Mesendoderm (in vitro differentiated cells): ENCODE results near the gene SUN1.
"Not testable (repeated sequence)": the region's sequence is repeated elsewhere in the genome, so short reads cannot be mapped to it uniquely, and the experiment has no call there.

Experiments used
- DNase-seq: peaks from one replicate; pipeline ENCODE4 v3.0.0; 2013
- H2AK5ac ChIP-seq: 2 replicates; pipeline ENCODE4 v1.6.1; 2013; ENCODE audit warnings: low read length, inconsistent platforms
- H2BK120ac ChIP-seq: 2 replicates; pipeline ENCODE4 v1.6.1; 2013; ENCODE audit warnings: low read depth, mild to moderate bottlenecking, low read length, moderate library complexity, mixed read lengths
- H2BK15ac ChIP-seq: replicated peaks from 2 replicates; pipeline ENCODE4 v1.6.1; 2013; ENCODE audit warnings: low read depth, mild to moderate bottlenecking, moderate library complexity
- H2BK5ac ChIP-seq: 2 replicates; pipeline ENCODE4 v1.6.1; 2013; ENCODE audit warnings: low read length, inconsistent platforms
- H3K18ac ChIP-seq: 2 replicates; pipeline ENCODE4 v1.6.1; 2013; ENCODE audit warnings: mild to moderate bottlenecking, low read length, mixed read lengths
- H3K23ac ChIP-seq: one replicate; pipeline ENCODE4 v1.6.1; 2013; ENCODE audit warnings: low read length
- H3K27ac ChIP-seq: 2 replicates; pipeline ENCODE4 v1.5.1; 2013; ENCODE audit warnings: low read depth, mild to moderate bottlenecking, inconsistent platforms, low read length, moderate library complexity
- H3K27me3 ChIP-seq: 2 replicates; pipeline ENCODE4 v1.6.1; 2013; ENCODE audit warnings: low read length, control low read depth, mild to moderate bottlenecking, inconsistent platforms; ENCODE audit not compliant: insufficient read depth, poor library complexity
- H3K36me3 ChIP-seq: 2 replicates; pipeline ENCODE4 v1.6.1; 2013; ENCODE audit warnings: low read length, inconsistent platforms; ENCODE audit not compliant: control insufficient read depth, insufficient read depth
- H3K4ac ChIP-seq: one replicate; pipeline ENCODE4 v1.6.1; 2013; ENCODE audit warnings: low read depth, mild to moderate bottlenecking, low read length, moderate library complexity
- H3K4me1 ChIP-seq: 2 replicates; pipeline ENCODE4 v1.6.1; 2013; ENCODE audit warnings: low read depth, low read length, inconsistent platforms; ENCODE audit not compliant: control insufficient read depth
- H3K4me2 ChIP-seq: 2 replicates; pipeline ENCODE4 v1.6.1; 2013; ENCODE audit warnings: low read length
- H3K4me3 ChIP-seq: 2 replicates; pipeline ENCODE4 v1.5.1; 2013; ENCODE audit warnings: mild to moderate bottlenecking, low read length
- H3K56ac ChIP-seq: one replicate; pipeline ENCODE4 v1.6.1; 2013; ENCODE audit warnings: low read length
- H3K79me1 ChIP-seq: 2 replicates; pipeline ENCODE4 v1.6.1; 2013; ENCODE audit warnings: low read length, inconsistent platforms
- H3K79me2 ChIP-seq: 2 replicates; pipeline ENCODE4 v1.6.1; 2013; ENCODE audit warnings: mild to moderate bottlenecking, low read length; ENCODE audit not compliant: control insufficient read depth, insufficient read depth
- H3K9ac ChIP-seq: 2 replicates; pipeline ENCODE4 v1.6.1; 2013; ENCODE audit warnings: low read length, inconsistent platforms
- H4K5ac ChIP-seq: one replicate; pipeline ENCODE4 v1.6.1; 2013; ENCODE audit warnings: low read length
- H4K8ac ChIP-seq: one replicate; pipeline ENCODE4 v1.6.1; 2013; ENCODE audit warnings: low read depth, mild to moderate bottlenecking, control low read depth, low read length, moderate library complexity
- WGBS: extraction: QIAGEN DNeasy Blood & Tissue Kit; methylation state at CpG from one replicate; pipeline ENCODE4 v1.1.7; 2013; ENCODE audit warnings: low lambda C conversion rate, missing lambda C conversion rate; ENCODE audit not compliant: insufficient coverage; ENCODE audit errors: extremely low coverage; 5-methylcytosine and 5-hydroxymethylcytosine counted together

SUN1 gene

DNA sequence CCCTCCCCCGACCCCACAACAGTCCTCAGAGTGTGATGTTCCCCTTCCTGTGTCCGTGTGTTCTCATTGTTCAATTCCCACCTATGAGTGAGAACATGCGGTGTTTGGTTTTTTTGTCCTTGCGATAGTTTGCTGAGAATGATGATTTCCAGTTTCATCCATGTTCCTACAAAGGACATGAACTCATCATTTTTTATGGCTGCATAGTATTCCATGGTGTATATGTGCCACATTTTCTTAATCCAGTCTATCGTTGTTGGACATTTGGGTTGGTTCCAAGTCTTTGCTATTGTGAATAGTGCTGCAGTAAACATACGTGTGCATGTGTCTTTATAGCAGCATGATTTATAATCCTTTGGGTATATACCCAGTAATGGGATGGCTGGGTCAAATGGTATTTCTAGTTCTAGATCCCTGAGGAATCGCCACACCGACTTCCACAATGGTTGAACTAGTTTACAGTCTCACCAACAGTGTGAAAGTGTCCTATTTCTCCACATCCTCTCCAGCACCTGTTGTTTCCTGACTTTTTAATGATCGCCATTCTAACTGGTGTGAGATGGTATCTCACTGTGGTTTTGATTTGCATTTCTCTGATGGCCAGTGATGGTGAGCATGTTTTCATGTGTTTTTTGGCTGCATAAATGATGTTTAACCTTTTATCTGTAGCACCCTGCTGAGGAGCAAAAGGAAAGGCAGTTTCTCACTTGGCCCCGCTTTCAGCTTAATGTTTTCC lies 35.7 kb upstream of the SUN1 start:
- not testable (repeated sequence) for H3K4me2 ChIP-seq, H2AK5ac ChIP-seq, H4K5ac ChIP-seq, H2BK120ac ChIP-seq, H2BK5ac ChIP-seq, H3K4me1 ChIP-seq, H3K79me2 ChIP-seq, H3K79me1 ChIP-seq, H3K27me3 ChIP-seq, H3K4ac ChIP-seq, H3K18ac ChIP-seq, DNase-seq, H3K9ac ChIP-seq, H4K8ac ChIP-seq, H3K27ac ChIP-seq, H2BK15ac ChIP-seq, H3K36me3 ChIP-seq, H3K4me3 ChIP-seq, H3K56ac ChIP-seq, H3K23ac ChIP-seq
- no CpG with 5 or more reads among the region's 10 CpGs for WGBS

DNA sequence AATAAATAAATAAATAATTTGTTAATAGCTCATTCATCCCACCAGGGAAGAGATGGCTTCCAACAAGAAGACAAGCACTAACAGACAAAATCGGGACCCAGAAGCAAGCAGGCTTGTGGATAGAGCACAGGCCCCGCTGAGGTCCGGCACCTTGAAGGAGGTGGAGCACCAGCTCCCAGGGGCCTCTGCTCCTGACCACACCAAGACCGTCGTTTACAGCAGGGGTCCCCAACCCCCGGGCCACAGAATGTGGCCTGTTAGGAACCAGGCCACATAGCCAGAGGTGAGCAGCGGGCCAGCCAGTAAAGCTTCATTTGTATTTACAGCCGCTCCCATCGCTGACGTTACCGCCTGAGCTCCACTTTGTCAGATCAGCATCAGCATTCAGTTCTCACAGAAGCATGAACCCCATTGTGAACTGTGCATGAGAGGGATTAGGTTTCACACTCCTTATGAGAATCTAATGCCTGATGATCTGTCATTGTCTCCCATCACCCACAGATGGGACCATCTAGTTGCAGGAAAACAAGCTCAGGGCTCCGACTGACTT lies 33.3 kb upstream of the SUN1 start:
- H3K27me3 ChIP-seq, result no peaks in the 10 kb centered on the region
- H4K5ac ChIP-seq, result no peak overlapping the region
- WGBS, result no CpG with 5 or more reads among the region's 12 CpGs
- no peak overlapping the region for H3K9ac ChIP-seq
- H3K23ac ChIP-seq, result no peak overlapping the region
- no peaks in the 10 kb centered on the region for H3K79me2 ChIP-seq
- no peak overlapping the region for H3K4me3 ChIP-seq
- DNase-seq, result no peak
- no peak overlapping the region for H2BK15ac ChIP-seq
- no peak overlapping the region for H2AK5ac ChIP-seq
- no peak overlapping the region for H2BK120ac ChIP-seq
- H4K8ac ChIP-seq, result no peak overlapping the region
- no peak overlapping the region for H3K4ac ChIP-seq
- no peaks in the 10 kb centered on the region for H3K4me1 ChIP-seq
- no peaks in the 10 kb centered on the region for H3K36me3 ChIP-seq
- no peak overlapping the region for H3K4me2 ChIP-seq
- H3K18ac ChIP-seq, result no peak overlapping the region
- H3K56ac ChIP-seq, result no peak overlapping the region
- no peak overlapping the region for H3K27ac ChIP-seq
- H2BK5ac ChIP-seq, result no peak overlapping the region
- H3K79me1 ChIP-seq, result no peaks in the 10 kb centered on the region

DNA sequence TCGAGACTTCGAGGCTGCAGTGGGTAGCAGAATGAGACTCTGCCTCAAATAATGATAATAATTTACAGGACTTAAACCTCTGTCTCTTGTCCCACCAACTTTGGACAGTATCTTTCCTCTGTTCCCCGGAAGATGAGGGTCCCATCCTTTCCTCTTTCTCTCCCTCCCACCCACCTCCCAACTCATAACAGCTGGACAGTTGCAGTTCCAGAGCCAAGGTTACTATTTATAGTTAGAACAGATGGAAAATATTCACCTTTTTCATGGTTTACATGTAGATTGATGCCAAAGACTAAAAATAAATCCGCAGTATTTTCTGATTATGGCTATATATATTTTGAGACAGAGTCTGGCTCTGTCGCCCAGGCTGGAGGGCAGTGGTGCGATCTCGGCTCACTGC lies 31.6 kb upstream of the SUN1 start:
- Histone ChIP-seq H3K4me3 (no peak overlapping the region), H3K56ac (no peak overlapping the region), H3K9ac (no peak overlapping the region), H2BK5ac (no peak overlapping the region), H3K18ac (no peak overlapping the region), H3K23ac (no peak overlapping the region), H3K27me3 (no peaks in the 10 kb centered on the region), H3K4me2 (no peak overlapping the region), H3K79me2 (no peaks in the 10 kb centered on the region), H3K36me3 (no peaks in the 10 kb centered on the region), H4K8ac (no peak overlapping the region), H3K79me1 (no peaks in the 10 kb centered on the region), H3K27ac (no peak overlapping the region), H3K4ac (no peak overlapping the region), H2BK120ac (no peak overlapping the region), H2BK15ac (no peak overlapping the region), H4K5ac (no peak overlapping the region), H3K4me1 (no peaks in the 10 kb centered on the region), H2AK5ac (no peak overlapping the region)
- DNase-seq, result no peak
- no CpG with 5 or more reads among the region's 7 CpGs for WGBS

DNA sequence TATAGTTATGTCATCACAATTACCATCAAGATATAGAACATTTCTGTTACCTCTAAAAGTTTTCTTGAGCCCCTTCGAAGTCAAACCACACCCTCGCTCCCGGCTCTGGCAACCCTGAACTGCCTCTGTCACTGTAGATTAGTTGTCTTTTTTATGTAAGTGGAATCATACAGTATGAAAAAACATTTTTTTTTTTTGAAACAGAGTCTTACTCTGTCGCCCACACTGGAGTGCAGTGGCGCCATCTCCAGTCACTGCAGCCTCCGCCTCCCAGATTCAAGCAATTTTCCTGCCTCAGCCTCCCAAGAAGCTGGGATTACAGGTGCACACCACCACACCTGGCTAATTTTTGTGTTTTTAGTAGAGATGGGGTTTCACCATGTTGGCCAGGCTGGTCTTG lies 30.9 kb upstream of the SUN1 start:
- not testable (repeated sequence) for H3K4me2 ChIP-seq, H4K5ac ChIP-seq, H3K4ac ChIP-seq, H2BK15ac ChIP-seq, H3K27ac ChIP-seq, H3K4me3 ChIP-seq, H3K9ac ChIP-seq, H3K4me1 ChIP-seq, H3K18ac ChIP-seq, H3K56ac ChIP-seq, H2BK5ac ChIP-seq, H3K23ac ChIP-seq, H3K79me1 ChIP-seq, H2AK5ac ChIP-seq, H2BK120ac ChIP-seq, H3K27me3 ChIP-seq, H3K79me2 ChIP-seq, H4K8ac ChIP-seq, H3K36me3 ChIP-seq, DNase-seq
- no CpG with 5 or more reads among the region's 6 CpGs for WGBS

DNA sequence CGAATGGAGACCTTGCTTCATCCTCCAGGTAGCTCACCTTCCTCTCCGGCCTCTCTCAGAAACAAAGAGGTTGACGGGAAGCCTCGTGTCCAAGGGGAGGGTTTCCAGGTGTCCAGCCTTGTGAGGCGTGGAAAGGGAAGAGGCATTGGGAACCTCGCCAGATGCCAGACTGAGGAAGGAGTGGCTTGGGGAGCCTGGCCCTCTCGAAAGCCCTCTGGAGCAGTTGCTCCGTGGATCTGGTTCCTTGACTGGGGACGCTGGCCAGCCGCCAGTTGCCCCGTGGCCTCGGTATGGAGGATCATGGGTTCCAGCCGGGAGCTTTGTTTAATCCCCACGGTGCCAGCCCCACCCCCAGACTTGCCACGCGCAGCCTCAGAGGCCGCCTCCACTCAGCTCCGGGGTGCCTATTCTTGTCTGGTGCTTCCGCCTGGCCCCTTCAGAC lies 30.3 kb upstream of the SUN1 start:
- Histone ChIP-seq H3K36me3 (no peaks in the 10 kb centered on the region), H3K4me1 (no peaks in the 10 kb centered on the region), H3K27ac (no peak overlapping the region), H2BK15ac (no peak overlapping the region), H3K18ac (no peak overlapping the region), H2BK120ac (no peak overlapping the region), H3K4ac (no peak overlapping the region), H3K9ac (no peak overlapping the region), H3K27me3 (no peaks in the 10 kb centered on the region), H3K23ac (no peak overlapping the region), H4K8ac (no peak overlapping the region), H3K79me2 (no peaks in the 10 kb centered on the region), H3K4me3 (no peak overlapping the region), H4K5ac (no peak overlapping the region), H3K56ac (no peak overlapping the region), H3K79me1 (no peaks in the 10 kb centered on the region), H3K4me2 (no peak overlapping the region), H2AK5ac (no peak overlapping the region), H2BK5ac (no peak overlapping the region)
- no peak for DNase-seq
- no CpG with 5 or more reads among the region's 19 CpGs for WGBS
